Adrenal gland (tissue), 5 donors: ENCODE results near the gene SCN4A.

ENCODE experiments used
- POLR2A ChIP-seq, 2 donors: fragments of 450-650 bp; IDR thresholded peaks; one replicate each; pipeline ENCODE4 v1.6.1; 2017; ENCODE audit warnings: antibody characterized with exemption in 2 of 2, mild to moderate bottlenecking in 2 of 2, moderate library complexity in 1 of 2
- TF ChIP-seq, protein P1 (sequence below), 6 experiments: fragments of 450-650 bp in 4 of 6; fragments of 200-600 bp in 2 of 6; sonication (generic) in 1 of 6; IDR thresholded peaks; 1 replicate in 5 of 6; 2 replicates in 1 of 6; pipeline versions ENCODE4 v1.5.1 to v1.8.0; 2016 to 2021; ENCODE audit warnings: antibody characterized with exemption in 6 of 6, mild to moderate bottlenecking in 2 of 6, moderate library complexity in 1 of 6
- donor health status: DM: no; HTN: no; CAD: no.

DNA sequence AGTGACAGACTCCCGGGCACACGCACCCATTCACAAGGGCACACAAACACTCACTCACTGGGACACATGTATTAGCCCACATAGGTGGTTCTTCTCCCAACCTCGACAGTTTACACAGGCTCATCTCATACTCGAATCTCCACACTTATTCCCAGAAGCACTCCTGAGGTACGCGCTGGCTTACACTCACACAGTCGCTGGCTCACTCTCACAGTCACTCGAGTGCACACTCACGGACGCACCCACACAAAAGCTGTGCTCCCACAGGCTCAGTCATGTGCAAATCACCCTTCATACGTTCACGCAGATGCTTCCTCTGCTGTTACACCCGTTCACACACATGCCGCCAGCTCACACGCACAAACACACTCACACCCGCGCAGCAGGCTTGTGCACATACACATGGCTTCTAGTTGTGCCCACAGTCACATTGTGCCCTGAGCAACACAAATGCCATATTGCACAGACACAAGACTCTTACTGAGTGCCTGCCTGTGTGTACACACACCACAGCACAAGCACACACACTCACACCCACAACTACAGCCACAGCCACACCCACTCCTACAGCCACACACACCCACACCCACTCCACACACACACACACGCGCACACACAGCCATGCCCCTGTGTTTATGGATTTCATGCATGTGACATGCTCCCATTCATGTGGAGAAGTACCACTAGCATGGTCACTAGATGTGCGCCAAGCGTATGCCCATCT lies 17.1 kb upstream of the SCN4A start:
- TF ChIP-seq, protein P1, sequence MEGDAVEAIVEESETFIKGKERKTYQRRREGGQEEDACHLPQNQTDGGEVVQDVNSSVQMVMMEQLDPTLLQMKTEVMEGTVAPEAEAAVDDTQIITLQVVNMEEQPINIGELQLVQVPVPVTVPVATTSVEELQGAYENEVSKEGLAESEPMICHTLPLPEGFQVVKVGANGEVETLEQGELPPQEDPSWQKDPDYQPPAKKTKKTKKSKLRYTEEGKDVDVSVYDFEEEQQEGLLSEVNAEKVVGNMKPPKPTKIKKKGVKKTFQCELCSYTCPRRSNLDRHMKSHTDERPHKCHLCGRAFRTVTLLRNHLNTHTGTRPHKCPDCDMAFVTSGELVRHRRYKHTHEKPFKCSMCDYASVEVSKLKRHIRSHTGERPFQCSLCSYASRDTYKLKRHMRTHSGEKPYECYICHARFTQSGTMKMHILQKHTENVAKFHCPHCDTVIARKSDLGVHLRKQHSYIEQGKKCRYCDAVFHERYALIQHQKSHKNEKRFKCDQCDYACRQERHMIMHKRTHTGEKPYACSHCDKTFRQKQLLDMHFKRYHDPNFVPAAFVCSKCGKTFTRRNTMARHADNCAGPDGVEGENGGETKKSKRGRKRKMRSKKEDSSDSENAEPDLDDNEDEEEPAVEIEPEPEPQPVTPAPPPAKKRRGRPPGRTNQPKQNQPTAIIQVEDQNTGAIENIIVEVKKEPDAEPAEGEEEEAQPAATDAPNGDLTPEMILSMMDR (IDR thresholded peaks at IDR 0.05): no peak
- no peak for TF ChIP-seq POLR2A (IDR thresholded peaks at IDR 0.05)
